Neural progenitor cell (in vitro differentiated cells): Measurements from ENCODE around the gene SNTA1. TPM values are rescaled to one million over a fixed set of nuclear protein-coding genes. Genes with fewer than 3 reads are reported as not detected.
"Not testable (repeated sequence)": the region's sequence is repeated elsewhere in the genome, so short reads cannot be mapped to it uniquely, and the experiment has no call there.

Source experiments
- DNase-seq: peaks from one replicate; pipeline ENCODE4 v3.0.0-alpha.2; 2016; ENCODE audit warnings: low spot score
- H2AFZ ChIP-seq: fragments of 200-600 bp; sonication (generic); replicated peaks from 2 replicates; pipeline ENCODE4 v1.6.1; 2016; ENCODE audit warnings: antibody characterized with exemption
- H3F3A ChIP-seq: fragments of 200-600 bp; sonication (generic); 2 replicates; pipeline ENCODE4 v1.6.1; 2016; ENCODE audit warnings: antibody characterized with exemption, low read depth
- H3K27ac ChIP-seq: fragments of 200-600 bp; sonication (generic); 2 replicates; pipeline ENCODE4 v1.5.1; 2016; ENCODE audit warnings: mild to moderate bottlenecking
- H3K27me3 ChIP-seq: fragments of 200-600 bp; sonication (generic); 2 replicates; pipeline ENCODE4 v1.6.1; 2016; ENCODE audit warnings: mild to moderate bottlenecking, moderate library complexity
- H3K36me3 ChIP-seq: fragments of 200-600 bp; sonication (generic); 2 replicates; pipeline ENCODE4 v1.5.1; 2016
- H3K4me1 ChIP-seq: fragments of 200-600 bp; sonication (generic); 2 replicates; pipeline ENCODE4 v1.6.1; 2016; ENCODE audit warnings: mixed run types
- H3K4me2 ChIP-seq: fragments of 200-600 bp; sonication (generic); 2 replicates; pipeline ENCODE4 v1.6.1; 2016
- H3K4me3 ChIP-seq: fragments of 200-600 bp; sonication (generic); 2 replicates; pipeline ENCODE4 v1.5.1; 2016
- H3K79me2 ChIP-seq: fragments of 200-600 bp; sonication (generic); 2 replicates; pipeline ENCODE4 v1.6.1; 2016; ENCODE audit warnings: low read depth
- H3K9ac ChIP-seq: fragments of 200-600 bp; sonication (generic); 2 replicates; pipeline ENCODE4 v1.6.1; 2016
- H3K9me3 ChIP-seq: fragments of 200-600 bp; sonication (generic); 2 replicates; pipeline ENCODE4 v1.5.1; 2016; ENCODE audit warnings: low read depth
- H4K20me1 ChIP-seq: fragments of 200-600 bp; sonication (generic); 2 replicates; pipeline ENCODE4 v1.6.1; 2016; ENCODE audit warnings: low read depth
- H3K27ac Mint-ChIP-seq: 3 replicates; pipeline ENCODE4 v1.8.0; 2021; ENCODE audit warnings: mixed read lengths
- H3K27me3 Mint-ChIP-seq: 2 replicates; pipeline ENCODE4 v1.8.0; 2022; ENCODE audit warnings: low read depth, mild to moderate bottlenecking, inconsistent platforms, moderate library complexity, mixed read lengths; ENCODE audit not compliant: insufficient read depth
- H3K36me3 Mint-ChIP-seq: 3 replicates; pipeline ENCODE4 v1.8.0; 2021; ENCODE audit warnings: mixed read lengths
- H3K4me1 Mint-ChIP-seq: 3 replicates; pipeline ENCODE4 v1.8.0; 2021; ENCODE audit warnings: mixed read lengths
- H3K4me3 Mint-ChIP-seq: 3 replicates; pipeline ENCODE4 v1.8.0; 2021; ENCODE audit warnings: mild to moderate bottlenecking, moderate library complexity, mixed read lengths
- H3K9me3 Mint-ChIP-seq: 3 replicates; pipeline ENCODE4 v1.8.0; 2020; ENCODE audit warnings: mixed read lengths
- EZH2 ChIP-seq: fragments of 200-600 bp; sonication (generic); IDR thresholded peaks from 2 replicates; pipeline ENCODE4 v1.6.1; 2017; ENCODE audit warnings: antibody characterized with exemption, mild to moderate bottlenecking, moderate library complexity
- EZH2phosphoT487 ChIP-seq: fragments of 200-600 bp; sonication (generic); IDR thresholded peaks from 2 replicates; pipeline ENCODE4 v1.6.1; 2017; ENCODE audit warnings: antibody characterized with exemption
- total RNA-seq: library from RNA; depleted of rRNA; stranded (reverse); fragments of >200 nt; gene quantifications from 2 replicates; pipeline ENCODE4 v1.2.3, GENCODE V29; 2015; ENCODE audit warnings: low replicate concordance
- TF ChIP-seq, protein P1 (sequence below): fragments of 200-600 bp; sonication (generic); IDR thresholded peaks from 2 replicates; pipeline ENCODE4 v1.5.1; 2017; ENCODE audit warnings: antibody characterized with exemption, mild to moderate bottlenecking

Gene SNTA1
- total RNA-seq, 1 donor from 2014 or later: 6.3 TPM

GRCh38 chr20:33431797-33432381, 11.7 kb downstream of the SNTA1 start:
- Histone ChIP-seq H3K27me3 (no peaks in the 10 kb centered on the region), H3K9ac (no peak overlapping the region), H3K9me3 (no peaks in the 10 kb centered on the region), H3K4me2 (no peak overlapping the region), H3K4me1 (no peaks in the 10 kb centered on the region), H2AFZ (no peak overlapping the region), H3K27ac (no peak overlapping the region), H4K20me1 (no peaks in the 10 kb centered on the region), H3K79me2 (no peaks in the 10 kb centered on the region), H3F3A (no peaks in the 10 kb centered on the region), H3K4me3 (no peak overlapping the region), H3K36me3 (no peaks in the 10 kb centered on the region)
- Mint-ChIP-seq H3K27ac (no peak overlapping the region), H3K27me3 (no peaks in the 10 kb centered on the region), H3K4me1 (no peaks in the 10 kb centered on the region), H3K36me3 (no peaks in the 10 kb centered on the region), H3K9me3 (no peaks in the 10 kb centered on the region), H3K4me3 (no peak overlapping the region)
- TF ChIP-seq, protein P1, sequence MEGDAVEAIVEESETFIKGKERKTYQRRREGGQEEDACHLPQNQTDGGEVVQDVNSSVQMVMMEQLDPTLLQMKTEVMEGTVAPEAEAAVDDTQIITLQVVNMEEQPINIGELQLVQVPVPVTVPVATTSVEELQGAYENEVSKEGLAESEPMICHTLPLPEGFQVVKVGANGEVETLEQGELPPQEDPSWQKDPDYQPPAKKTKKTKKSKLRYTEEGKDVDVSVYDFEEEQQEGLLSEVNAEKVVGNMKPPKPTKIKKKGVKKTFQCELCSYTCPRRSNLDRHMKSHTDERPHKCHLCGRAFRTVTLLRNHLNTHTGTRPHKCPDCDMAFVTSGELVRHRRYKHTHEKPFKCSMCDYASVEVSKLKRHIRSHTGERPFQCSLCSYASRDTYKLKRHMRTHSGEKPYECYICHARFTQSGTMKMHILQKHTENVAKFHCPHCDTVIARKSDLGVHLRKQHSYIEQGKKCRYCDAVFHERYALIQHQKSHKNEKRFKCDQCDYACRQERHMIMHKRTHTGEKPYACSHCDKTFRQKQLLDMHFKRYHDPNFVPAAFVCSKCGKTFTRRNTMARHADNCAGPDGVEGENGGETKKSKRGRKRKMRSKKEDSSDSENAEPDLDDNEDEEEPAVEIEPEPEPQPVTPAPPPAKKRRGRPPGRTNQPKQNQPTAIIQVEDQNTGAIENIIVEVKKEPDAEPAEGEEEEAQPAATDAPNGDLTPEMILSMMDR: no peak
- no peak for TF ChIP-seq EZH2phosphoT487
- TF ChIP-seq EZH2: no peak
- no peak for DNase-seq

GRCh38 chr20:33423875-33424274, 19.7 kb downstream of the SNTA1 start:
- not testable (repeated sequence) for H3K79me2 ChIP-seq, H3K36me3 Mint-ChIP-seq, H3K27ac Mint-ChIP-seq, DNase-seq, H3F3A ChIP-seq, H3K9ac ChIP-seq, H3K4me3 Mint-ChIP-seq, H3K4me2 ChIP-seq, H4K20me1 ChIP-seq, H3K4me1 Mint-ChIP-seq, H3K27me3 Mint-ChIP-seq, H2AFZ ChIP-seq, H3K36me3 ChIP-seq, H3K9me3 ChIP-seq, H3K4me1 ChIP-seq, H3K27ac ChIP-seq, H3K27me3 ChIP-seq, H3K4me3 ChIP-seq, H3K9me3 Mint-ChIP-seq

GRCh38 chr20:33423141-33423834, 20.3 kb downstream of the SNTA1 start:
- H3K27me3 Mint-ChIP-seq: peaks cover 3% of the 10 kb centered on the region
- H3K4me2 ChIP-seq: no peak overlapping the region
- H3K79me2 ChIP-seq: no peaks in the 10 kb centered on the region
- no peak overlapping the region for H3K27ac ChIP-seq
- H3K9ac ChIP-seq: no peak overlapping the region
- no peak overlapping the region for H3K4me3 ChIP-seq
- H3K27ac Mint-ChIP-seq: no peak overlapping the region
- no peaks in the 10 kb centered on the region for H3K4me1 ChIP-seq
- H3K27me3 ChIP-seq: no peaks in the 10 kb centered on the region
- H3K36me3 Mint-ChIP-seq: no peaks in the 10 kb centered on the region
- TF ChIP-seq EZH2: no peak
- TF ChIP-seq, protein P1: no peak
- TF ChIP-seq EZH2phosphoT487: no peak
- H3K9me3 Mint-ChIP-seq: no peaks in the 10 kb centered on the region
- no peaks in the 10 kb centered on the region for H3F3A ChIP-seq
- no peaks in the 10 kb centered on the region for H3K4me1 Mint-ChIP-seq
- DNase-seq: no peak
- no peak overlapping the region for H2AFZ ChIP-seq
- H4K20me1 ChIP-seq: no peaks in the 10 kb centered on the region
- no peaks in the 10 kb centered on the region for H3K9me3 ChIP-seq
- H3K4me3 Mint-ChIP-seq: no peak overlapping the region
- no peaks in the 10 kb centered on the region for H3K36me3 ChIP-seq
